Measurements from ENCODE around the gene KRTAP4-8. TPM values are rescaled to one million over a fixed set of nuclear protein-coding genes. Genes with fewer than 3 reads are reported as not detected.

Gene KRTAP4-8
- total and polyA plus RNA-seq, 2 experiments from 2014 or later, result not detected

DNA sequence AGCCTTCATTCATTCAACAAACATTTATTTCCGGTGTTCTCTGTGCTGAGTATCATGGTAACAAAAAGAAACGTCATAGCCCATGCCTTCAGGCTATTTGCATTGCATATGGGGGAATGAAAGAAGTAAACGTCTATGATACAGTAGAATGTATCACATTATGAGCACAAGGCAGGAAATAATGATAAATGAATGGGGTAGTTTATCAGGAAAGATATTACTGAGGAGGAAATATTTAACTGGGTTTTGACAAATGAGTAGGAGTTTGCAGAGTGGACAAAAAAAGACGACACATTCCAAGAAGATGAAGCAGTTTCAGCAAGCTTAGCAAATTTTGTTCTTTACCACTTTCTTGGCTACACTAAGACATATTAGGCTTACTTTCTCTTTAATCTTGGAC lies 15.3 kb downstream of the KRTAP4-8 start:
- Histone ChIP-seq H4K20me1 (ENCODE audit: insufficient read depth, poor library complexity, severe bottlenecking) (no peaks in the 10 kb centered on the region), H3K4me3 (no peak overlapping the region), H3K79me2 (no peaks in the 10 kb centered on the region), H3K36me3 (replicated peaks; ENCODE audit: insufficient read depth, low read depth) (no peaks in the 10 kb centered on the region), H3K4me1 (ENCODE audit: insufficient read depth) (no peaks in the 10 kb centered on the region), H3K9me3 (ENCODE audit: low read depth) (no peaks in the 10 kb centered on the region), H3K9me2 (replicated peaks; ENCODE audit: insufficient read depth) (no peaks in the 10 kb centered on the region), H3K27ac (no peak overlapping the region), H2AFZ (no peak overlapping the region), H3K4me2 (no peak overlapping the region), H3K27me3 (peaks cover 6% of the 10 kb centered on the region)
- TF ChIP-seq EZH2 (IDR thresholded peaks at IDR 0.05; ENCODE audit: borderline replicate concordance) (no peak), EZH2phosphoT487 (IDR thresholded peaks at IDR 0.05; ENCODE audit: low read depth, severe bottlenecking, unreplicated experiment) (no peak)
- TF ChIP-seq, protein P1, sequence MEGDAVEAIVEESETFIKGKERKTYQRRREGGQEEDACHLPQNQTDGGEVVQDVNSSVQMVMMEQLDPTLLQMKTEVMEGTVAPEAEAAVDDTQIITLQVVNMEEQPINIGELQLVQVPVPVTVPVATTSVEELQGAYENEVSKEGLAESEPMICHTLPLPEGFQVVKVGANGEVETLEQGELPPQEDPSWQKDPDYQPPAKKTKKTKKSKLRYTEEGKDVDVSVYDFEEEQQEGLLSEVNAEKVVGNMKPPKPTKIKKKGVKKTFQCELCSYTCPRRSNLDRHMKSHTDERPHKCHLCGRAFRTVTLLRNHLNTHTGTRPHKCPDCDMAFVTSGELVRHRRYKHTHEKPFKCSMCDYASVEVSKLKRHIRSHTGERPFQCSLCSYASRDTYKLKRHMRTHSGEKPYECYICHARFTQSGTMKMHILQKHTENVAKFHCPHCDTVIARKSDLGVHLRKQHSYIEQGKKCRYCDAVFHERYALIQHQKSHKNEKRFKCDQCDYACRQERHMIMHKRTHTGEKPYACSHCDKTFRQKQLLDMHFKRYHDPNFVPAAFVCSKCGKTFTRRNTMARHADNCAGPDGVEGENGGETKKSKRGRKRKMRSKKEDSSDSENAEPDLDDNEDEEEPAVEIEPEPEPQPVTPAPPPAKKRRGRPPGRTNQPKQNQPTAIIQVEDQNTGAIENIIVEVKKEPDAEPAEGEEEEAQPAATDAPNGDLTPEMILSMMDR (IDR thresholded peaks at IDR 0.05; ENCODE audit: poor library complexity), result no peak
- 65% methylated on average over 4 of the region's 4 CpGs for WGBS (ENCODE audit: low lambda C conversion rate, missing lambda C conversion rate)
- DNase-seq (ENCODE audit: low spot score), result no peak

DNA sequence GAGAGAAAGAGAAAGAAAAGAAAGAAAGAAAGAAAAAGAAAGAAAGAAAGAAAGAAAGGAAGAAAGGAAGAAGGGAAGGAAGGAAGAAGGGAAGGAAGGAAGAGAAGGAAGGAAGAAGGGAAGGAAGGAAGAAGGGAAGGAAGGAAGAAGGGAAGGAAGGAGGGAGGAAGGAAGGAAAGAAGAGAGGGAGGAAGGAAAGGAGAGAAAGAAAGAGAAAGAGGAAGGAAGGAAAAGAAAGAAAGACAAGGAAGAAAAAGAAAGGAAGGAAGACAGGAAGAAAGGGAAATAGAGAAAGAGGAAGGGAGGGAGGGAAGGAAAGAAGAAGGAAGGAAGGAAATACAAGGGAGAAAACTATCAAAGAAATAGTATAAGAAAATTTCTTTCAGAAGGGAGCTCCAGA lies 21.2 kb downstream of the KRTAP4-8 start:
- H3K4me2 ChIP-seq, result no peak overlapping the region
- no peaks in the 10 kb centered on the region for H3K36me3 ChIP-seq (replicated peaks; ENCODE audit: insufficient read depth, low read depth)
- peaks cover 15% of the 10 kb centered on the region for H3K27me3 ChIP-seq
- H3K79me2 ChIP-seq, result no peaks in the 10 kb centered on the region
- H3K9me3 ChIP-seq (ENCODE audit: low read depth), result no peaks in the 10 kb centered on the region
- H3K4me3 ChIP-seq, result no peak overlapping the region
- no peak overlapping the region for H3K27ac ChIP-seq
- no peaks in the 10 kb centered on the region for H4K20me1 ChIP-seq (ENCODE audit: insufficient read depth, poor library complexity, severe bottlenecking)
- no peaks in the 10 kb centered on the region for H3K4me1 ChIP-seq (ENCODE audit: insufficient read depth)
- H3K9me2 ChIP-seq (replicated peaks; ENCODE audit: insufficient read depth), result no peaks in the 10 kb centered on the region
- no peak overlapping the region for H2AFZ ChIP-seq
- no peak for DNase-seq (ENCODE audit: low spot score)
- no peak for TF ChIP-seq EZH2 (IDR thresholded peaks at IDR 0.05; ENCODE audit: borderline replicate concordance)
- TF ChIP-seq, protein P1 (IDR thresholded peaks at IDR 0.05; ENCODE audit: poor library complexity), result no peak
- no peak for TF ChIP-seq EZH2phosphoT487 (IDR thresholded peaks at IDR 0.05; ENCODE audit: low read depth, severe bottlenecking, unreplicated experiment)

DNA sequence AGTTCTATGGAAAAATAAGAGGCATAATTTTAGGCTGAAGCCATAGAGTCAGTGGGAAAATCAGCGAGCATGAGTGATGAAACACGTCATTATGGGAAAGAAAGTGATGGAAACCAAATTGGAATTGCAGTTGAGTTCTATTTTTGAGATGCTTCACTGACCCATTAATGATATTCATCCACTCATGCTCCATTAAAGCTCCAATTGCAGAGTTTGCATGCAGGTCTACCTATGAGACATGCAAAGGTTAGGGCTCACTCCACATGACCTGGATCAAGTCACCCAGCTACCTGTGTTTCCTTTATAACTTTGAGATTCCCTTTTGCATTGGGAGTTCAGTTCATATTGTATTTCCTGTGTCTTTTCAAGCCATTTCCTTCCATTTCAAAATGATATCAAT lies 24.3 kb downstream of the KRTAP4-8 start:
- peaks cover 15% of the 10 kb centered on the region for H3K27me3 ChIP-seq
- WGBS (ENCODE audit: low lambda C conversion rate, missing lambda C conversion rate), result 98% methylated on average over 2 of the region's 2 CpGs

More for the DNA sequence above, 24.3 kb downstream of the KRTAP4-8 start:
- H3K36me3 ChIP-seq (replicated peaks; ENCODE audit: insufficient read depth, low read depth), result no peaks in the 10 kb centered on the region
- no peaks in the 10 kb centered on the region for H3K9me3 ChIP-seq (ENCODE audit: low read depth)
- H3K4me3 ChIP-seq, result no peak overlapping the region
- DNase-seq (ENCODE audit: low spot score), result no peak
- H3K4me2 ChIP-seq, result no peak overlapping the region
- no peak overlapping the region for H2AFZ ChIP-seq
- no peak overlapping the region for H3K27ac ChIP-seq
- no peaks in the 10 kb centered on the region for H3K79me2 ChIP-seq
- TF ChIP-seq EZH2phosphoT487 (IDR thresholded peaks at IDR 0.05; ENCODE audit: low read depth, severe bottlenecking, unreplicated experiment), result no peak
- TF ChIP-seq, protein P1 (IDR thresholded peaks at IDR 0.05; ENCODE audit: poor library complexity), result no peak
- TF ChIP-seq EZH2 (IDR thresholded peaks at IDR 0.05; ENCODE audit: borderline replicate concordance), result no peak
- H3K4me1 ChIP-seq (ENCODE audit: insufficient read depth), result no peaks in the 10 kb centered on the region
- no peaks in the 10 kb centered on the region for H3K9me2 ChIP-seq (replicated peaks; ENCODE audit: insufficient read depth)
- H4K20me1 ChIP-seq (ENCODE audit: insufficient read depth, poor library complexity, severe bottlenecking), result no peaks in the 10 kb centered on the region
